OCI-LY7 (cell line): ENCODE data around the gene THTPA. TPM values are rescaled to one million over a fixed set of nuclear protein-coding genes. Genes with fewer than 3 reads are reported as not detected.

ENCODE experiments used
- BruUV-seq: library from RNA; stranded (reverse); fragments of 400-500 nt; replicated peaks from 2 replicates; lab custom pipeline; 2021; lab: Mats Ljungman, UMichigan
- CTCF ChIA-PET: fragments of 300-600 bp; sonication (Branson Sonifier 250); formaldehyde crosslinking; loops from one replicate; lab custom pipeline; 2022; ENCODE audit warnings: antibody characterized with exemption; ENCODE audit not compliant: unreplicated experiment; lab: Charles Lee
- POLR2A ChIA-PET: fragments of 300-600 bp; sonication (Branson Sonifier 250); formaldehyde crosslinking; loops from one replicate; lab custom pipeline; 2022; ENCODE audit warnings: antibody characterized with exemption; lab: Charles Lee
- DNase-seq: peaks from one replicate; pipeline ENCODE4 v3.0.0-alpha.2; 2015; ENCODE audit warnings: low spot score
- H2AFZ ChIP-seq: fragments of 200-600 bp; sonication (generic), shearing (Covaris generic); 2 replicates; pipeline ENCODE4 v1.6.1; 2014; ENCODE audit warnings: mild to moderate bottlenecking, antibody characterized with exemption, low read length, moderate library complexity
- H3K27ac ChIP-seq: fragments of 200-600 bp; sonication (generic); 2 replicates; pipeline ENCODE4 v1.5.1; 2014; ENCODE audit warnings: mixed run types, low read depth, mild to moderate bottlenecking, moderate library complexity, low read length, inconsistent platforms; ENCODE audit not compliant: poor library complexity, severe bottlenecking
- H3K36me3 ChIP-seq: fragments of 200-600 bp; sonication (generic); 2 replicates; pipeline ENCODE4 v1.6.1; 2014; ENCODE audit warnings: mild to moderate bottlenecking, antibody characterized with exemption, low read length, moderate library complexity, mixed read lengths; ENCODE audit not compliant: insufficient read depth
- H3K4me1 ChIP-seq: fragments of 200-600 bp; sonication (generic); 2 replicates; pipeline ENCODE4 v1.5.1; 2014; ENCODE audit warnings: mild to moderate bottlenecking, low read length; ENCODE audit not compliant: insufficient read depth, poor library complexity, severe bottlenecking
- H3K4me2 ChIP-seq: fragments of 200-600 bp; sonication (generic); 2 replicates; pipeline ENCODE4 v1.6.1; 2014; ENCODE audit warnings: mild to moderate bottlenecking, low read length
- H3K4me3 ChIP-seq: fragments of 200-600 bp; sonication (generic); 2 replicates; pipeline ENCODE4 v1.5.1; 2014; ENCODE audit warnings: mild to moderate bottlenecking, low read depth, low read length; ENCODE audit not compliant: poor library complexity, severe bottlenecking
- H3K79me2 ChIP-seq: fragments of 200-600 bp; sonication (generic); 2 replicates; pipeline ENCODE4 v1.6.1; 2016; ENCODE audit warnings: low read depth, mild to moderate bottlenecking, low read length, moderate library complexity, mixed read lengths; ENCODE audit not compliant: insufficient read depth
- H3K9me2 ChIP-seq: fragments of 200-600 bp; sonication (generic); 2 replicates; pipeline ENCODE4 v1.6.1; 2016; ENCODE audit warnings: mild to moderate bottlenecking, low read length, mixed read lengths; ENCODE audit not compliant: insufficient read depth
- H3K9me3 ChIP-seq: fragments of 200-600 bp; sonication (generic); 2 replicates; pipeline ENCODE4 v1.6.1; 2014; ENCODE audit warnings: mild to moderate bottlenecking, mixed run types, low read length, mixed read lengths
- H4K20me1 ChIP-seq: fragments of 200-600 bp; sonication (generic); 2 replicates; pipeline ENCODE4 v1.6.1; 2014; ENCODE audit warnings: mild to moderate bottlenecking, antibody characterized with exemption, low read length, moderate library complexity, mixed read lengths; ENCODE audit not compliant: insufficient read depth
- EZH2phosphoT487 ChIP-seq: fragments of 200-600 bp; sonication (generic); IDR thresholded peaks from 2 replicates; pipeline ENCODE4 v1.6.1; 2018; ENCODE audit warnings: low read depth, borderline replicate concordance, mild to moderate bottlenecking, mixed run types, antibody characterized with exemption, low read length, moderate library complexity, mixed read lengths
- intact Hi-C: fragments of 100-400 bp; cut with micrococcal nuclease; formaldehyde crosslinking; loops from one replicate; pipeline ENCODE4 v1.10.0; 2022; ENCODE audit not compliant: unreplicated experiment
- total RNA-seq, 2 experiments: library from RNA; depleted of rRNA in 1 of 2; stranded (reverse); fragments of >200 nt in 1 of 2; shearing (Covaris generic) in 1 of 2; gene quantifications; 2 replicates each; pipeline ENCODE4 v1.2.3, GENCODE V29; 2014 to 2022
- TF ChIP-seq, protein P1 (sequence below): fragments of 200-600 bp; sonication (generic); conservative IDR thresholded peaks from 2 replicates; pipeline ENCODE4 v1.5.1; 2014; ENCODE audit warnings: mild to moderate bottlenecking, antibody characterized with exemption, low read length, moderate library complexity, mixed read lengths

Gene THTPA
- total RNA-seq, 2 experiments from 2014 or later, result 15.4 to 28.6 TPM

DNA sequence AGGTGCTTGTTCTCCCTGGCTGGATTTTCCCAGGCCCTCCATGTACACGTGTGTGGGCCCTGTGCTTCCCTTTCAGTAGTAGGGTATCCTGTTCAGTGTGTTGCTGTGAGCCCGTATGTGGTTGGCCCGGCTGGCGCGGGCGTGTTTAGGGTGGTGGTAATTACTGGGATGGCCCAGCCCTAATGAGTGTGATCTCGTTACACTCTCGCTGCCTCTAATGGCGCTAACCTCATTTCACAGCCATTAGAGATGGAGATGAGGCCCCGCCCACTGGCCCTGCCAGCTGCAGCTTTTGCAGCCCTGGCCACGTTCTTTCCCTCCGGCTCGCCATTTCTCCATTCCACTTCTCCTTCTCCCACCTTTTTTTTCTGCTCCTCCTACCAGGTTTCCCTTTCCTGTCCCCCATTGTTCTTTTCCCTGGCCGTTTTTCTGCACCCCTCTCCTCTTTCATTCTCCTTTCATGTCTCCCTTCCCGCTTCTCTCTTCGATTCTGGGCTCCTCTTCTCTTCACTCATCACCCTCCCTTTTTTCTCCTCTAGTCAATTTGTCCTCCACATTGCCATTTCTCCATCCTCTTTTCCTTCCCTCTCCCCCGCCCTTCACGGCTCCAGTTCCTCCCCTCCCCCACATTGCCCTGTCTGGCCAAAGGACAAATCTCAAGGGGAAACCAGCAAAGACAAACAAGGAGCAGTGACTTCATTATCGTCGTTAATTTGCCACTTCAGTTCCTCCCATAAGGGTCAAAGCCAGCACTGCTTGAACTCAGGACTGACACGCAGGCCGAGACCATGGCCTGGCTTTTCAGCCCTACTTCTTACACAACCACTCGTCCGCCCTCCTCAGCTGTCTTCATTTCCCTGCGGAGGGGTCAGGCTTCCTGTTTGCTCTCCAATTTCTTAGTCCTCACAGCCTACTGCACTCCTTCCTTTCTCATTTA lies 11.3 kb upstream of the THTPA start:
- no peak for DNase-seq
- Histone ChIP-seq H3K9me3 (no peaks in the 10 kb centered on the region), H3K36me3 (no peaks in the 10 kb centered on the region), H3K4me3 (no peak overlapping the region), H2AFZ (no peak overlapping the region), H3K4me2 (no peak overlapping the region), H3K79me2 (no peaks in the 10 kb centered on the region), H3K9me2 (no peaks in the 10 kb centered on the region), H4K20me1 (no peaks in the 10 kb centered on the region; the same call in 1 of the 2 replicates), H3K4me1 (no peaks in the 10 kb centered on the region), H3K27ac (no peak overlapping the region)
- no TSS peak for BruUV-seq
- CTCF ChIA-PET, result no interaction called here
- TF ChIP-seq, protein P1, sequence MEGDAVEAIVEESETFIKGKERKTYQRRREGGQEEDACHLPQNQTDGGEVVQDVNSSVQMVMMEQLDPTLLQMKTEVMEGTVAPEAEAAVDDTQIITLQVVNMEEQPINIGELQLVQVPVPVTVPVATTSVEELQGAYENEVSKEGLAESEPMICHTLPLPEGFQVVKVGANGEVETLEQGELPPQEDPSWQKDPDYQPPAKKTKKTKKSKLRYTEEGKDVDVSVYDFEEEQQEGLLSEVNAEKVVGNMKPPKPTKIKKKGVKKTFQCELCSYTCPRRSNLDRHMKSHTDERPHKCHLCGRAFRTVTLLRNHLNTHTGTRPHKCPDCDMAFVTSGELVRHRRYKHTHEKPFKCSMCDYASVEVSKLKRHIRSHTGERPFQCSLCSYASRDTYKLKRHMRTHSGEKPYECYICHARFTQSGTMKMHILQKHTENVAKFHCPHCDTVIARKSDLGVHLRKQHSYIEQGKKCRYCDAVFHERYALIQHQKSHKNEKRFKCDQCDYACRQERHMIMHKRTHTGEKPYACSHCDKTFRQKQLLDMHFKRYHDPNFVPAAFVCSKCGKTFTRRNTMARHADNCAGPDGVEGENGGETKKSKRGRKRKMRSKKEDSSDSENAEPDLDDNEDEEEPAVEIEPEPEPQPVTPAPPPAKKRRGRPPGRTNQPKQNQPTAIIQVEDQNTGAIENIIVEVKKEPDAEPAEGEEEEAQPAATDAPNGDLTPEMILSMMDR, result no peak
- no peak for TF ChIP-seq EZH2phosphoT487
- POLR2A ChIA-PET, result interaction anchor here (0.6 to 0.7 kb wide), 2 partner anchors 12 to 15 kb away, joined by 3 read pairs; no protein-coding TSS in a partner anchor
- intact Hi-C loops, result no loop called here

DNA sequence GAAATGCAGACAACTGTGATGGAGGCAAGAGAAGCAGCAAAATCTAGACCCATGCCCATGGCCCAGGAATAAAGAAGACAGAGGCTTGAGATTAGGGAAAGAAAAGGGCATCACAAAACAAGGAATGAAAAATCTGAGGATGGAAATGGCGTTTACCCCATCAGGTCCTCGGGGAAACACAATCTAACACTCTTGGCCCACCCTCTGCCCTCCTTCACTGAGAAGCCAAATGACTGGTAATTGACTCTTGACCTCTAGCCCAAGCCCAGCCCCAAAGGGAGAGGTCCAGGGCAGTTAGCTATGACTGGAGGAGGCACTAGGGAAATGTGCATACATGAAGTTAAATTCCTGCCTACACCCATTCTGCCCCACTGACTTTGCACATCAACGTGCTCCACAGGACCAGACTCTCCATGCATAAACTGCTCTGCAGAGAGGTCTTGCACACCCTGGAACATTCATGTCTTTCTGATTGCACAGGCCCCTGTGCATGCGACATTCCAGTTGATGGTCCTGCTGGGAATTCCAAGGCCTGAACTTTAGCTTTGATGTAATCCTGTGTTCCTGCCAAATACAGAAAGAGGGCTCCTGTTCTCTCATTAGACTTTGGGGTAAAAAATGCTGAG lies 10.2 kb upstream of the THTPA start:
- H3K9me2 ChIP-seq, result no peaks in the 10 kb centered on the region
- peaks cover 7% of the 10 kb centered on the region for H3K4me1 ChIP-seq
- ChIA-PET CTCF (interaction anchor here (1.1 kb wide), 1 partner anchor 15 kb away, joined by 3 read pairs; no protein-coding TSS in a partner anchor), POLR2A (interaction anchor here (0.7 kb wide), 1 partner anchor 11 kb away, joined by 3 read pairs; no protein-coding TSS in a partner anchor)
- intact Hi-C loops, result no loop called here
- TF ChIP-seq EZH2phosphoT487, result no peak
- TF ChIP-seq, protein P1, result no peak
- no TSS peak for BruUV-seq
- H3K4me3 ChIP-seq, result no peak overlapping the region
- no peaks in the 10 kb centered on the region for H3K36me3 ChIP-seq
- H3K79me2 ChIP-seq, result no peaks in the 10 kb centered on the region
- no peak overlapping the region for H3K27ac ChIP-seq
- no peak overlapping the region for H3K4me2 ChIP-seq
- no peak overlapping the region for H2AFZ ChIP-seq
- DNase-seq, result no peak
- H3K9me3 ChIP-seq, result no peaks in the 10 kb centered on the region
- no peaks in the 10 kb centered on the region; the same call in 1 of the 2 replicates for H4K20me1 ChIP-seq
